GM12892 (cell line): ENCODE measurements around the gene INPP5K.

Experiments used
- POLR2A ChIP-seq: IDR thresholded peaks from 2 replicates; pipeline ENCODE4 v1.6.1; 2011; ENCODE audit warnings: low read depth, low read length, control low read depth
- POLR2AphosphoS5 ChIP-seq: IDR thresholded peaks from 2 replicates; pipeline ENCODE4 v1.6.1; 2011; ENCODE audit warnings: low read depth, low read length, control low read depth

GRCh38 chr17:1449412-1449967 lies 66.9 kb downstream of the INPP5K start:
- no peak for TF ChIP-seq POLR2A
- no peak for TF ChIP-seq POLR2AphosphoS5
